Mammary epithelial cell (primary cell): Measurements from ENCODE around the gene ANKDD1B.

Experiments
- CTCF ChIP-seq, 2 donors: IDR thresholded peaks in 1 of 2; conservative IDR thresholded peaks in 1 of 2; 2 replicates each; pipeline ENCODE4 v1.5.1; 2011 to 2012; ENCODE audit warnings: inconsistent platforms in 2 of 2, low read length in 2 of 2, mild to moderate bottlenecking in 2 of 2, control low read depth in 1 of 2, low read depth in 1 of 2; ENCODE audit not compliant: insufficient read depth in 1 of 2; ENCODE audit errors: extremely low read depth in 1 of 2
- EZH2 ChIP-seq: IDR thresholded peaks from 2 replicates; pipeline ENCODE4 v1.6.1; 2012; ENCODE audit warnings: low read length, inconsistent platforms, borderline replicate concordance

GRCh38 chr5:75720882-75721281 lies 109.6 kb downstream of the ANKDD1B start:
- TF ChIP-seq CTCF (conservative IDR thresholded peaks at IDR 0.05 in 1 of 2, IDR thresholded peaks at IDR 0.05 in 1 of 2; ENCODE audit: extremely low read depth in 1 of 2, insufficient read depth in 1 of 2, low read depth in 1 of 2, low read length in 2 of 2), result no peak
- TF ChIP-seq EZH2, result no peak
